GM12878 (cell line): ENCODE results near the gene SHISA9. TPM values are rescaled to one million over a fixed set of nuclear protein-coding genes. Genes with fewer than 3 reads are reported as not detected.

Experiments
- ATAC-seq: fragments of 200-7000 bp; cut with Tn5 transposase; 3 replicates; pipeline ENCODE4 v1.9.1; 2020; ENCODE audit warnings: mild to moderate bottlenecking, moderate library complexity
- BruUV-seq: library from RNA; stranded (reverse); fragments of 400-500 nt; replicated peaks from 2 replicates; lab custom pipeline; 2021; lab: Mats Ljungman, UMichigan
- CTCF ChIA-PET: fragments of 300-600 bp; sonication (Branson Sonifier 250); formaldehyde crosslinking; extraction: SDS; loops from one replicate; lab custom pipeline; 2021; ENCODE audit warnings: inconsistent platforms; lab: Yijun Ruan, JAX
- POLR2A ChIA-PET: fragments of 350-600 bp; formaldehyde crosslinking; extraction: SDS; loops from one replicate; lab custom pipeline; 2021; ENCODE audit warnings: inconsistent platforms; lab: Charles Lee
- RAD21 ChIA-PET: fragments of 300-600 bp; sonication (Branson Sonifier 250); formaldehyde crosslinking; loops from one replicate; lab custom pipeline; 2023; ENCODE audit warnings: antibody characterized with exemption; ENCODE audit not compliant: unreplicated experiment; lab: Charles Lee
- SMC1A ChIA-PET: fragments of 300-600 bp; sonication (Branson Sonifier 250); formaldehyde crosslinking; loops from one replicate; lab custom pipeline; 2023; ENCODE audit not compliant: unreplicated experiment, uncharacterized antibody; lab: Charles Lee
- DNase-seq: peaks from one replicate; pipeline ENCODE4 v3.0.0-alpha.2; 2011; ENCODE audit warnings: low read depth, low spot score
- FAIRE-seq: peaks from 3 replicates; lab custom pipeline; 2011; peaks lifted over from hg19 to GRCh38; lab: Jason Lieb, UNC
- H2AFZ ChIP-seq: 2 replicates; pipeline ENCODE4 v1.6.0; 2011; ENCODE audit warnings: low read depth, low read length, control low read depth; ENCODE audit not compliant: control insufficient read depth
- H3K27ac ChIP-seq: 2 replicates; pipeline ENCODE4 v1.5.1; 2011; ENCODE audit warnings: control low read depth; ENCODE audit not compliant: control insufficient read depth, insufficient read depth
- H3K27me3 ChIP-seq, 2 experiments: replicated peaks in 1 of 2; 2 replicates each; pipeline versions ENCODE4 v1.6.0 to v1.6.1; 2011; ENCODE audit warnings: low read length in 1 of 2; ENCODE audit not compliant: control insufficient read depth in 2 of 2, insufficient read depth in 2 of 2
- H3K36me3 ChIP-seq, 2 experiments: 2 replicates each; pipeline ENCODE4 v1.5.1; 2011; ENCODE audit warnings: low read length in 1 of 2; ENCODE audit not compliant: control insufficient read depth in 2 of 2, insufficient read depth in 2 of 2
- H3K4me1 ChIP-seq: 2 replicates; pipeline ENCODE4 v1.6.1; 2011; ENCODE audit warnings: mild to moderate bottlenecking, low read length, moderate library complexity, mixed read lengths; ENCODE audit not compliant: control insufficient read depth, insufficient read depth
- H3K4me2 ChIP-seq: 2 replicates; pipeline ENCODE4 v1.6.0; 2011; ENCODE audit warnings: control low read depth; ENCODE audit not compliant: control insufficient read depth, insufficient read depth
- H3K4me3 ChIP-seq: fragments of 200-600 bp; sonication (generic); 2 replicates; pipeline ENCODE4 v1.5.1; 2016
- H3K79me2 ChIP-seq: 2 replicates; pipeline ENCODE4 v1.6.0; 2011; ENCODE audit warnings: low read length; ENCODE audit not compliant: control insufficient read depth, insufficient read depth
- H3K9ac ChIP-seq: 2 replicates; pipeline ENCODE4 v1.8.0; 2011; ENCODE audit warnings: low read length, control low read depth, mixed read lengths; ENCODE audit not compliant: control insufficient read depth, insufficient read depth
- H3K9me3 ChIP-seq: replicated peaks from 3 replicates; pipeline ENCODE4 v1.5.1; 2011; ENCODE audit warnings: mild to moderate bottlenecking, low read length; ENCODE audit not compliant: control insufficient read depth, insufficient read depth
- H4K20me1 ChIP-seq: 2 replicates; pipeline ENCODE4 v1.6.0; 2011; ENCODE audit not compliant: control insufficient read depth, insufficient read depth
- CREM ChIP-seq: IDR thresholded peaks from 2 replicates; pipeline ENCODE4 v1.6.1; 2014; ENCODE audit warnings: antibody characterized with exemption, low read depth
- ESRRA ChIP-seq: IDR thresholded peaks from 2 replicates; pipeline ENCODE4 v1.6.1; 2012; ENCODE audit warnings: mild to moderate bottlenecking, low read length, improper control_type of control experiment
- HCFC1 ChIP-seq: fragments of 150-350 bp; IDR thresholded peaks from 2 replicates; pipeline ENCODE4 v1.6.1; 2014; ENCODE audit warnings: low read length
- IKZF1 ChIP-seq: fragments of 450-650 bp; conservative IDR thresholded peaks from 2 replicates; pipeline ENCODE4 v1.6.1; 2017; ENCODE audit warnings: antibody characterized with exemption, mild to moderate bottlenecking
- RELA ChIP-seq: fragments of 450-650 bp; IDR thresholded peaks from 2 replicates; pipeline ENCODE4 v1.8.0; 2014; ENCODE audit warnings: borderline replicate concordance; ENCODE audit not compliant: partially characterized antibody
- SIX5 ChIP-seq: IDR thresholded peaks from 2 replicates; pipeline ENCODE4 v1.6.1; 2011; ENCODE audit warnings: mild to moderate bottlenecking, low read depth, low read length, moderate library complexity; ENCODE audit not compliant: severe bottlenecking
- STAT3 ChIP-seq: IDR thresholded peaks from 2 replicates; pipeline ENCODE4 v1.6.1; 2011; ENCODE audit warnings: low read depth, low read length, improper control_type of control experiment
- SUZ12 ChIP-seq: fragments of 200-600 bp; sonication (generic); IDR thresholded peaks from one replicate; pipeline ENCODE4 v1.6.1; 2018; ENCODE audit warnings: antibody characterized with exemption, mild to moderate bottlenecking; ENCODE audit not compliant: unreplicated experiment
- ZNF384 ChIP-seq: IDR thresholded peaks from 2 replicates; pipeline ENCODE4 v1.6.1; 2012; ENCODE audit warnings: low read depth, mild to moderate bottlenecking, low read length, improper control_type of control experiment, borderline replicate concordance
- WGBS: methylation state at CpG from one replicate; pipeline ENCODE4 v1.1.6; 2016; ENCODE audit warnings: low lambda C conversion rate; ENCODE audit not compliant: insufficient replicate concordance, insufficient coverage; ENCODE audit errors: missing lambda C conversion rate; 5-methylcytosine and 5-hydroxymethylcytosine counted together
- in situ Hi-C: fragments of 300-500 bp; cut with MboI; formaldehyde crosslinking; loops from 9 replicates; pipeline ENCODE4 v1.14.3; 2018; ENCODE audit warnings: mixed read lengths
- intact Hi-C: fragments of 100-400 bp; cut with micrococcal nuclease; formaldehyde crosslinking; loops from one replicate; pipeline ENCODE4 v1.14.2; 2022; ENCODE audit not compliant: unreplicated experiment
- polyA plus RNA-seq, 11 experiments: library from polyadenylated mRNA; depleted of rRNA in 4 of 11; unstranded in 6 of 11; stranded (reverse) in 5 of 11; fragments of >200 nt; fragmentation: Nextera tagmentation in 4 of 11; fragmentation: Illumina TruSeq in 1 of 11; extraction: Ambion mirVana in 4 of 11; extraction: Trizol in 1 of 11; gene quantifications; 1 replicate in 1 of 11; 2 replicates in 10 of 11; pipeline versions ENCODE4 v1.2.1 to v1.2.3, GENCODE V29; 2011 to 2016; ENCODE audit warnings: inconsistent platforms in 2 of 11, missing spikeins in 2 of 11, low read depth in 1 of 11
- total RNA-seq, 4 experiments: library from RNA; depleted of rRNA in 3 of 4; stranded (reverse); fragments of >200 nt in 3 of 4; fragmentation: Illumina TruSeq in 1 of 4; extraction: Trizol in 1 of 4; gene quantifications; 2 replicates each; pipeline versions ENCODE4 v1.2.1 to v1.2.3, GENCODE V29; 2013 to 2021
- TF ChIP-seq, protein P1 (sequence below): IDR thresholded peaks from 2 replicates; pipeline ENCODE4 v1.6.1; 2012; ENCODE audit warnings: improper control_type of control experiment, low read depth, low read length; ENCODE audit not compliant: insufficient replicate concordance

Gene SHISA9
- total and polyA plus RNA-seq, 10 of the 15 experiments (the other 5 are each of a cell fraction or from before 2014, with no cell fraction given) = 0.03 to 25.5 (median 0.07) TPM

DNA sequence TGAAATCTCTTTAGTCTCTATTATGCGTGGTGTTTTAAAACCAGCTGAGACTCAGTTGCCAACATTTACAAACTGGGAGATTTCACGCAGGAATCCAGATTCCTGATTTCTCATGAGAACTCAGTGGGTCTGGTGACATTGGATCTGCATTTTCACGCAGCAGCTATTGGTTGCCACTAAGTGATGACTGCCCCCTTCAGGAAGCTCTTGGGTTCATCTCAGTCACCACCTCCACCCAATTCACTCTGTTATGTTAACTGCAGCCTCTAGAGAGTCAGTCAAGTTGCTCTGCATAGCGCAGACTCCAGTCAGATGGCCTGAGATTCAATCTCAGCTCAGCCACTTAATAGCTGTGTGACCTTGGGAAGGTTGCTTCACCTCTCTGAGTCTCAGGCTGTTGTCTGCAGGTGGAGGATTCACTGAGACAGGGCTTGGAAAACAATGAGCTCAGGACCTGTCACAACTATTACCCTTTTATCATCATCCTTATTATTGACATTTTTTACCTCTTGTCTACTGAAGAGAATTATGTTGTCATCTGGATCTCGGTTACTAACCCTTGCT lies 6.4 kb downstream of the SHISA9 start (continued):
- TF ChIP-seq, protein P1, sequence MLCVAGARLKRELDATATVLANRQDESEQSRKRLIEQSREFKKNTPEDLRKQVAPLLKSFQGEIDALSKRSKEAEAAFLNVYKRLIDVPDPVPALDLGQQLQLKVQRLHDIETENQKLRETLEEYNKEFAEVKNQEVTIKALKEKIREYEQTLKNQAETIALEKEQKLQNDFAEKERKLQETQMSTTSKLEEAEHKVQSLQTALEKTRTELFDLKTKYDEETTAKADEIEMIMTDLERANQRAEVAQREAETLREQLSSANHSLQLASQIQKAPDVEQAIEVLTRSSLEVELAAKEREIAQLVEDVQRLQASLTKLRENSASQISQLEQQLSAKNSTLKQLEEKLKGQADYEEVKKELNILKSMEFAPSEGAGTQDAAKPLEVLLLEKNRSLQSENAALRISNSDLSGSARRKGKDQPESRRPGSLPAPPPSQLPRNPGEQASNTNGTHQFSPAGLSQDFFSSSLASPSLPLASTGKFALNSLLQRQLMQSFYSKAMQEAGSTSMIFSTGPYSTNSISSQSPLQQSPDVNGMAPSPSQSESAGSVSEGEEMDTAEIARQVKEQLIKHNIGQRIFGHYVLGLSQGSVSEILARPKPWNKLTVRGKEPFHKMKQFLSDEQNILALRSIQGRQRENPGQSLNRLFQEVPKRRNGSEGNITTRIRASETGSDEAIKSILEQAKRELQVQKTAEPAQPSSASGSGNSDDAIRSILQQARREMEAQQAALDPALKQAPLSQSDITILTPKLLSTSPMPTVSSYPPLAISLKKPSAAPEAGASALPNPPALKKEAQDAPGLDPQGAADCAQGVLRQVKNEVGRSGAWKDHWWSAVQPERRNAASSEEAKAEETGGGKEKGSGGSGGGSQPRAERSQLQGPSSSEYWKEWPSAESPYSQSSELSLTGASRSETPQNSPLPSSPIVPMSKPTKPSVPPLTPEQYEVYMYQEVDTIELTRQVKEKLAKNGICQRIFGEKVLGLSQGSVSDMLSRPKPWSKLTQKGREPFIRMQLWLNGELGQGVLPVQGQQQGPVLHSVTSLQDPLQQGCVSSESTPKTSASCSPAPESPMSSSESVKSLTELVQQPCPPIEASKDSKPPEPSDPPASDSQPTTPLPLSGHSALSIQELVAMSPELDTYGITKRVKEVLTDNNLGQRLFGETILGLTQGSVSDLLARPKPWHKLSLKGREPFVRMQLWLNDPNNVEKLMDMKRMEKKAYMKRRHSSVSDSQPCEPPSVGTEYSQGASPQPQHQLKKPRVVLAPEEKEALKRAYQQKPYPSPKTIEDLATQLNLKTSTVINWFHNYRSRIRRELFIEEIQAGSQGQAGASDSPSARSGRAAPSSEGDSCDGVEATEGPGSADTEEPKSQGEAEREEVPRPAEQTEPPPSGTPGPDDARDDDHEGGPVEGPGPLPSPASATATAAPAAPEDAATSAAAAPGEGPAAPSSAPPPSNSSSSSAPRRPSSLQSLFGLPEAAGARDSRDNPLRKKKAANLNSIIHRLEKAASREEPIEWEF = no peak

GRCh38 chr16:12917246-12917645 lies 15.8 kb downstream of the SHISA9 start:
- Histone ChIP-seq H3K27me3 (no peaks in the 10 kb centered on the region; a peak in 1 of 4 replicates), H3K27ac (no peak overlapping the region), H3K9ac (no peak overlapping the region), H3K9me3 (no peaks in the 10 kb centered on the region), H3K36me3 (no peaks in the 10 kb centered on the region), H3K4me3 (no peak overlapping the region), H4K20me1 (no peaks in the 10 kb centered on the region), H2AFZ (no peak overlapping the region), H3K79me2 (no peaks in the 10 kb centered on the region), H3K4me2 (no peak overlapping the region), H3K4me1 (no peaks in the 10 kb centered on the region)
- ATAC-seq (no peak), DNase-seq (no peak), FAIRE-seq (no peak)
- WGBS = 8% methylated on average over 5 of the region's 5 CpGs
- BruUV-seq = no TSS peak
- TF ChIP-seq ESRRA = no peak
- no peak for TF ChIP-seq HCFC1
- no peak for TF ChIP-seq STAT3
- TF ChIP-seq SUZ12 = no peak
- TF ChIP-seq RELA = no peak
- TF ChIP-seq CREM = no peak
- no peak for TF ChIP-seq SIX5
- TF ChIP-seq ZNF384 = no peak
- no peak for TF ChIP-seq IKZF1
- TF ChIP-seq, protein P1 = no peak
- ChIA-PET SMC1A (interaction anchor here (0.7 to 1.5 kb wide), 4 partner anchors 9 to 818 kb away, joined by 3 to 9 read pairs (median 3); no protein-coding TSS in a partner anchor), RAD21 (interaction anchor here (0.5 kb wide), 1 partner anchor 1144 kb away, joined by 4 read pairs; no protein-coding TSS in a partner anchor), CTCF (interaction anchor here (1.3 kb wide), 2 partner anchors 10 to 19 kb away, joined by 4 to 5 read pairs; no protein-coding TSS in a partner anchor), POLR2A (no interaction called here)
- intact Hi-C loops (no loop called here), in situ Hi-C loops (no loop called here)
